Measurements from ENCODE around the gene CDSN. TPM values are rescaled to one million over a fixed set of nuclear protein-coding genes. Genes with fewer than 3 reads are reported as not detected.

Gene CDSN
- total and polyA plus RNA-seq, 2 experiments from 2014 or later = not detected

DNA sequence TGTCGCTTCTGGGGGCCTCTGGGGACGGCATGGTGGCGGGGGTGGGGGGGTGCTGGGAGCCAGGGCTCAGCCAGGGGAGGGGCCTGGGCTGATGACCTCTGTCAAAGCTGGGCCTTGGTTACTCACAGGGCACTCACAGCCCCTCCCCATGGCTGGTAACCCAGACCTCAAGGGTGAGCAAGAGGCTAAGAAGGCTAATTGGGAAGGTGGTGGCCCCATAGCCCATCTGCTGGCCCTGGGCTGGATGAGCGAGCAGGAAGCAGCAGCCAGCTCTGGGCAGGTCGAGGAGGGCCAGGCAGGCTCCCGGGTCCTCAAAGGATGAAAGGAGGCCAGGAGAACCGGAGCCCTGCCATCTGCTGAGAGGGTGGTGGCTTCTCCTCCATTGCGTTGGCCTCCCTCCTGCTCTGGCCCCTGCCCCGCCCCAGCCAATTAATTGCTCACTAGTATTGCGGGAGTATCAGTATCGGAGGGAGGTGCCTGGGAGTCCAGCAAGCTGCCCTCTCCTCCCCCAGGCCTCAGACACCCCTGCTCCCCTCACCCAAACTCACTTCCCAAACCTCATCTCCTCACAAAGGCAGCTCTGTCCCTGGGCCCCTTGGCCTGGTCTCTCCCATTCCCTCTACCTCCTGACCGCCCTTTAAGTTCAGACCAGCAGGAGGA, 1.0 kb upstream of the CDSN start:
- TF ChIP-seq EZH2phosphoT487 (IDR thresholded peaks at IDR 0.05; ENCODE audit: insufficient read depth, low read depth) (no peak), EZH2 (IDR thresholded peaks at IDR 0.05; ENCODE audit: insufficient read depth, poor library complexity, severe bottlenecking) (no peak)

DNA sequence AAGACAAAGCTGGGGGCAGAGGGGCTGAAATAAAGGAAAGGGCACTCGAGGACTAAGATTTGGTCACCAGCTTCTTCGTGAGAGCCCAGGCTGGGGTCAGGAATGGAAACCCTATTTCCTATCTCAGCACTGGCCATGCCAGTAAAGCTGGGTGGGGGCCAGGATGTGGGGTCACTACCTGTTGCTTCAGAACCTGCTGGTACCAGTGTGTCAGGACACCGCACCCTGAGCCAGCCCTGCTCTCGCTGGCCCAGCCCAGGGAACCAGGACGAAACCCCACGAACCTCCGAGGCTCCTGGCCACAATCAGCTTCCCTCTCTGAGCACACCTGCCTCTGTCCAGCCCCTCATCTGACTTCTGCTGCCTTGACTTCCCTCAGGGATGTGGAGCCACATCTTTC, 2.1 kb downstream of the CDSN start:
- in situ Hi-C loops (cut with MboI) = no loop called here
- Histone ChIP-seq H3K9ac (no peak overlapping the region), H3K36me3 (ENCODE audit: low read depth) (no peaks in the 10 kb centered on the region), H3K9me3 (ENCODE audit: low read depth) (no peaks in the 10 kb centered on the region), H4K20me1 (ENCODE audit: insufficient read depth) (no peaks in the 10 kb centered on the region), H3K9me2 (ENCODE audit: insufficient read depth) (no peaks in the 10 kb centered on the region), H3K4me3 (no peak overlapping the region), H3K79me2 (ENCODE audit: insufficient read depth) (no peaks in the 10 kb centered on the region), H3K4me1 (ENCODE audit: insufficient read depth) (peaks cover 33% of the 10 kb centered on the region), H3K27ac (no peak overlapping the region), H2AFZ (no peak overlapping the region), H3K27me3 (replicated peaks; ENCODE audit: insufficient read depth) (no peaks in the 10 kb centered on the region), H3F3A (ENCODE audit: insufficient read depth) (peaks cover 21% of the 10 kb centered on the region), H3K4me2 (ENCODE audit: unreplicated experiment) (no peak overlapping the region)
- TF ChIP-seq EZH2 (IDR thresholded peaks at IDR 0.05; ENCODE audit: insufficient read depth, poor library complexity, severe bottlenecking) (no peak), EZH2phosphoT487 (IDR thresholded peaks at IDR 0.05; ENCODE audit: insufficient read depth, low read depth) (no peak)
- 90 to 91% methylated on average over 7 of the region's 7 CpGs for WGBS, 2 experiments (ENCODE audit: low coverage in 1 of 2, low lambda C conversion rate in 2 of 2, missing lambda C conversion rate in 2 of 2)
- DNase-seq = no peak

More for the DNA sequence above, 1.0 kb upstream of the CDSN start:
- Histone ChIP-seq H4K20me1 (ENCODE audit: insufficient read depth) (no peaks in the 10 kb centered on the region), H3F3A (ENCODE audit: insufficient read depth) (peaks cover 18% of the 10 kb centered on the region), H3K9ac (no peak overlapping the region), H3K9me3 (ENCODE audit: low read depth) (no peaks in the 10 kb centered on the region), H3K79me2 (ENCODE audit: insufficient read depth) (no peaks in the 10 kb centered on the region), H2AFZ (no peak overlapping the region), H3K4me1 (ENCODE audit: insufficient read depth) (peaks cover 30% of the 10 kb centered on the region), H3K9me2 (ENCODE audit: insufficient read depth) (no peaks in the 10 kb centered on the region), H3K4me3 (no peak overlapping the region), H3K36me3 (ENCODE audit: low read depth) (no peaks in the 10 kb centered on the region), H3K27me3 (replicated peaks; ENCODE audit: insufficient read depth) (no peaks in the 10 kb centered on the region), H3K4me2 (ENCODE audit: unreplicated experiment) (no peak overlapping the region), H3K27ac (no peak overlapping the region)
- in situ Hi-C loops (cut with MboI) = no loop called here
- DNase-seq = no peak
- WGBS, 2 experiments (ENCODE audit: low coverage in 1 of 2, low lambda C conversion rate in 2 of 2, missing lambda C conversion rate in 2 of 2) = 82 to 85% methylated on average over 9 to 12 of the region's 12 CpGs

DNA sequence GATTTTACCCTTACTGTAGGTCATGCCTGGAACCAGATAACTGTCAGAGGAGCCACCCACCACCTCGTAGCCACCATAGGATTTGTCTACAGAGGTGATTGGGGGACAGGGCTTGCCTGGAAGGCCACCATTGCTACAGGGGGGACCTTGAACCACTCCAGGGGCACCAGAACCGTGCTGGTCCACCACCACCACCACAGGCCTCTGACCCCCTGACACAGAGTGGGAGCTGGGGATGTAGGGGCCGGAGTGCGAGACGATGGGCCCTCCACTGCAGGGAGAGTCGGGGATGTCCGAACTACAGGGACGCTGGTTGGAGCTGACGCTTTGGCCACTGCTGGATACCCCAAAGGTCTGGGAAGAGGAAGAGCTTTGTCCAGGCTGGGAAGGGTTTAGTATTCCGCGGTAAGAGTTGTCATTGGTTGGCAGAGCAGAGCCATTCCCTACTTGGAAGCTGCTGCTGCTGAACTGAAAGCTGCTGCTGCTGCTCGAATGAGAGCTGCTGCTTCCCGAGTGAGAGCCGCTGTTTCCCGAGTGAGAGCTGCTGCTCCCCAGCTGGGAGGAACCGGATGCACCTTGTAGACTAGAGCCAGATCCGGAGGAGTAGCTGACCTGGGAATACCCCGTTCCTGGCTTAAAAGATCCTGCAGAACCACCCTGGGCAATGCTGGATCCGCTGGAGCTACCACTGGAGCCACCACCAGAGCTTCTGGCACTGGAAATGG, 3.4 kb downstream of the CDSN start:
- Histone ChIP-seq H3K27ac (no peak overlapping the region), H3K9me3 (ENCODE audit: low read depth) (no peaks in the 10 kb centered on the region), H2AFZ (peak overlapping the region; percentile 73), H3K36me3 (ENCODE audit: low read depth) (no peaks in the 10 kb centered on the region), H3K4me3 (peak overlapping the region; percentile 55), H3K4me2 (ENCODE audit: unreplicated experiment) (peak overlapping the region; percentile 76), H3K9ac (peak overlapping the region; percentile 27), H3K79me2 (ENCODE audit: insufficient read depth) (no peaks in the 10 kb centered on the region), H3K27me3 (replicated peaks; ENCODE audit: insufficient read depth) (no peaks in the 10 kb centered on the region), H3K4me1 (ENCODE audit: insufficient read depth) (peaks cover 28% of the 10 kb centered on the region), H3F3A (ENCODE audit: insufficient read depth) (peaks cover 23% of the 10 kb centered on the region), H3K9me2 (ENCODE audit: insufficient read depth) (no peaks in the 10 kb centered on the region), H4K20me1 (ENCODE audit: insufficient read depth) (no peaks in the 10 kb centered on the region)
- 40 to 41% methylated on average over 19 of the region's 19 CpGs for WGBS, 2 experiments (ENCODE audit: low coverage in 1 of 2, low lambda C conversion rate in 2 of 2, missing lambda C conversion rate in 2 of 2)
- DNase-seq = peak; percentile 68
- no peak for TF ChIP-seq EZH2 (IDR thresholded peaks at IDR 0.05; ENCODE audit: insufficient read depth, poor library complexity, severe bottlenecking)
- no peak for TF ChIP-seq EZH2phosphoT487 (IDR thresholded peaks at IDR 0.05; ENCODE audit: insufficient read depth, low read depth)
- in situ Hi-C loops (cut with MboI) = no loop called here

DNA sequence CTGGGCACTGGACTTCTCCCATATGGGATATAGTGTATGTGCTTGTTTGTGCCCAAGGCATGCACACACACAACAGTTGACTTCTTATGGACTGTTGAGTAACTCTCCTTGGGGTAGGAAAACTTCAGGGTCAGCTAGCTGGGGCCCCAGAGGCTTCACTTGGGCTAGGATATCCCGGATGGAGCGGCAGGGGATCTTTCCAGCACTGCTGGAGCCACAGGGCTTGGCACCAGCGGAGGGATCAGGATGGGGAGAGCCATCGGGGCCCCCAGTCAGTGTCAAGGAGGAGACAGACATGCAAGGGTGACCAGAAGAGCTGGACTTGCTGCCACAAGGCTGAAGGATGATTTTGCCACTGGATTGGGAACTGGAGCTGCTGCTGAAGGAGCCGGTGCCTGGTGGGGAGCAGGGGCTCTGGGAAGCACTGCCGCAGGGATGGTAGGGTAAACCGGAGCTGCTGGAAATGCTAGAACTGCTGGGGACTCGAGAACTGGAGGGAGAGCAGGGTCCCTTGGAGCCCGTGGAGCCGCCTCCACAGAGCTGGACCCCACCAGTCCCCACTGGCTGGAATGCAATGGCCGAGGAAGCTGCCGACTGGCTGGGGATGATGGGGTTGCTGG, 4.2 kb downstream of the CDSN start:
- Histone ChIP-seq H3K4me2 (ENCODE audit: unreplicated experiment) (no peak overlapping the region), H3K9me2 (ENCODE audit: insufficient read depth) (no peaks in the 10 kb centered on the region), H3F3A (ENCODE audit: insufficient read depth) (peaks cover 20% of the 10 kb centered on the region), H4K20me1 (ENCODE audit: insufficient read depth) (no peaks in the 10 kb centered on the region), H3K4me3 (no peak overlapping the region), H3K4me1 (ENCODE audit: insufficient read depth) (peaks cover 28% of the 10 kb centered on the region), H3K9me3 (ENCODE audit: low read depth) (no peaks in the 10 kb centered on the region), H2AFZ (no peak overlapping the region), H3K27me3 (replicated peaks; ENCODE audit: insufficient read depth) (no peaks in the 10 kb centered on the region), H3K27ac (no peak overlapping the region), H3K79me2 (ENCODE audit: insufficient read depth) (no peaks in the 10 kb centered on the region), H3K36me3 (ENCODE audit: low read depth) (no peaks in the 10 kb centered on the region), H3K9ac (no peak overlapping the region)
- TF ChIP-seq EZH2 (IDR thresholded peaks at IDR 0.05; ENCODE audit: insufficient read depth, poor library complexity, severe bottlenecking) (no peak), EZH2phosphoT487 (IDR thresholded peaks at IDR 0.05; ENCODE audit: insufficient read depth, low read depth) (no peak)
- 95 to 97% methylated on average over 12 of the region's 12 CpGs for WGBS, 2 experiments (ENCODE audit: low coverage in 1 of 2, low lambda C conversion rate in 2 of 2, missing lambda C conversion rate in 2 of 2)
- no peak for DNase-seq
- in situ Hi-C loops (cut with MboI) = no loop called here

Measured in GM23248 (cell line).